Suprapubic skin (tissue), 4 donors: ENCODE measurements around the gene CTRL. TPM values are rescaled to one million over a fixed set of nuclear protein-coding genes. Genes with fewer than 3 reads are reported as not detected.

Experiments used
- DNase-seq, 2 donors: peaks; one replicate each; pipeline ENCODE4 v3.0.0-alpha.2; 2019; ENCODE audit warnings: low spot score in 2 of 2
- H3K27ac ChIP-seq: fragments of 200-600 bp; sonication (generic); one replicate; pipeline ENCODE4 v1.5.1; 2019
- H3K27me3 ChIP-seq: fragments of 200-600 bp; sonication (generic); one replicate; pipeline ENCODE4 v1.5.1; 2019
- H3K36me3 ChIP-seq: fragments of 200-600 bp; sonication (generic); one replicate; pipeline ENCODE4 v1.5.1; 2019
- H3K4me1 ChIP-seq: fragments of 200-600 bp; sonication (generic); one replicate; pipeline ENCODE4 v1.5.1; 2019
- H3K4me3 ChIP-seq: fragments of 200-600 bp; sonication (generic); one replicate; pipeline ENCODE4 v1.5.1; 2019; ENCODE audit warnings: mild to moderate bottlenecking
- H3K9me3 ChIP-seq: fragments of 200-600 bp; sonication (generic); one replicate; pipeline ENCODE4 v1.5.1; 2019
- CTCF ChIP-seq, 2 donors: fragments of 200-600 bp in 1 of 2; fragments of 450-650 bp in 1 of 2; sonication (generic) in 1 of 2; IDR thresholded peaks; one replicate each; pipeline ENCODE4 v1.5.1; 2016 to 2019; ENCODE audit warnings: antibody characterized with exemption in 2 of 2, mild to moderate bottlenecking in 1 of 2, moderate library complexity in 1 of 2
- EP300 ChIP-seq: sonication (generic); formaldehyde crosslinking; IDR thresholded peaks from one replicate; pipeline ENCODE4 v1.6.1; 2017; ENCODE audit warnings: antibody characterized with exemption
- POLR2A ChIP-seq, 2 donors: fragments of 450-650 bp; IDR thresholded peaks; one replicate each; pipeline ENCODE4 v1.6.1; 2017; ENCODE audit warnings: antibody characterized with exemption in 2 of 2, mild to moderate bottlenecking in 2 of 2, moderate library complexity in 2 of 2
- POLR2AphosphoS5 ChIP-seq, 3 donors: sonication (generic); formaldehyde crosslinking; IDR thresholded peaks; one replicate each; pipeline ENCODE4 v1.6.1; 2017; ENCODE audit warnings: antibody characterized with exemption in 3 of 3
- WGBS: methylation state at CpG from one replicate; pipeline ENCODE4 v1.1.5; 2018; 5-methylcytosine and 5-hydroxymethylcytosine counted together
- total RNA-seq, 4 donors: library from RNA; depleted of rRNA; stranded (reverse); fragments of >200 nt; gene quantifications; one replicate each; pipeline ENCODE4 v1.1.0, GENCODE V29; 2016

The CTRL gene
- total RNA-seq, 4 donors from 2014 or later = 0.55 to 2.7 (median 1.8) TPM

GRCh38 chr16:67968400-67969253 lies 37.0 kb upstream of the CTRL start, which contains the start of gene SLC12A4:
TSS of gene SLC12A4 (minus strand) at chr16:67968637. CDS start at chr16:67968553, 84 bp downstream.
- TF ChIP-seq POLR2AphosphoS5 (IDR thresholded peaks at IDR 0.05) (peak in 2 of 3 donors; percentile 7 to 32), POLR2A (IDR thresholded peaks at IDR 0.05) (peak; percentile 34 to 85), CTCF (IDR thresholded peaks at IDR 0.05) (no peak), EP300 (no peak)
- peak within 1 kb of the TSS; percentile 74 for H3K4me3 ChIP-seq
- WGBS = 0% methylated on average over 5 of the region's 78 CpGs
- H3K9me3 ChIP-seq = no peaks in the 10 kb centered on the region
- no peaks in the 10 kb centered on the region for H3K36me3 ChIP-seq
- DNase-seq = peak; percentile 88 to 90
- peak within 1 kb of the TSS; percentile 95 for H3K27ac ChIP-seq
- H3K27me3 ChIP-seq = no peaks in the 10 kb centered on the region
- H3K4me1 ChIP-seq = peaks cover 45% of the 10 kb centered on the region

GRCh38 chr16:67967958-67968399 lies 36.3 kb upstream of the CTRL start:
- DNase-seq = peak in 1 of 2 donors; percentile 71
- H3K4me1 ChIP-seq = peaks cover 51% of the 10 kb centered on the region

GRCh38 chr16:67967183-67967957 lies 35.7 kb upstream of the CTRL start:
- Histone ChIP-seq H3K4me3 (peak overlapping the region; percentile 74), H3K4me1 (peaks cover 56% of the 10 kb centered on the region), H3K27ac (peak overlapping the region; percentile 95), H3K36me3 (no peaks in the 10 kb centered on the region), H3K9me3 (no peaks in the 10 kb centered on the region), H3K27me3 (no peaks in the 10 kb centered on the region)
- WGBS = 6% methylated on average over 16 of the region's 18 CpGs
- TF ChIP-seq CTCF (IDR thresholded peaks at IDR 0.05) = no peak
- TF ChIP-seq EP300 = no peak
- no peak for TF ChIP-seq POLR2A (IDR thresholded peaks at IDR 0.05)
- TF ChIP-seq POLR2AphosphoS5 (IDR thresholded peaks at IDR 0.05) = no peak
- DNase-seq = peak in 1 of 2 donors; percentile 62

More at GRCh38 chr16:67967958-67968399, 36.3 kb upstream of the CTRL start:
- Histone ChIP-seq H3K36me3 (no peaks in the 10 kb centered on the region), H3K9me3 (no peaks in the 10 kb centered on the region), H3K4me3 (peak overlapping the region; percentile 74), H3K27me3 (no peaks in the 10 kb centered on the region), H3K27ac (peak overlapping the region; percentile 95)
- WGBS = 3% methylated on average over 10 of the region's 45 CpGs
- TF ChIP-seq EP300 = no peak
- TF ChIP-seq CTCF (IDR thresholded peaks at IDR 0.05) = no peak
- TF ChIP-seq POLR2AphosphoS5 (IDR thresholded peaks at IDR 0.05) = no peak
- TF ChIP-seq POLR2A (IDR thresholded peaks at IDR 0.05) = no peak

GRCh38 chr16:67966549-67967182 lies 35.0 kb upstream of the CTRL start:
- Histone ChIP-seq H3K4me1 (peaks cover 62% of the 10 kb centered on the region), H3K36me3 (peaks cover 6% of the 10 kb centered on the region), H3K27ac (peak overlapping the region; percentile 95), H3K9me3 (no peaks in the 10 kb centered on the region), H3K27me3 (no peaks in the 10 kb centered on the region), H3K4me3 (peak overlapping the region; percentile 74)
- peak in 1 of 2 donors; percentile 62 for DNase-seq
- WGBS = 17% methylated on average over 3 of the region's 3 CpGs
- TF ChIP-seq POLR2AphosphoS5 (IDR thresholded peaks at IDR 0.05) (no peak), CTCF (IDR thresholded peaks at IDR 0.05) (no peak), EP300 (no peak), POLR2A (IDR thresholded peaks at IDR 0.05) (no peak)
